Lung (tissue), 12 donors: Measurements from ENCODE around the gene SFXN2. TPM values are rescaled to one million over a fixed set of nuclear protein-coding genes. Genes with fewer than 3 reads are reported as not detected.

Experiments
- ATAC-seq: fragments of 200-7000 bp; cut with Tn5 transposase; one replicate; pipeline ENCODE4 v1.9.1; 2020; ENCODE audit warnings: moderate number of reproducible peaks; ENCODE audit not compliant: insufficient read depth, low FRiP score
- DNase-seq, 3 donors: peaks; one replicate each; pipeline ENCODE4 v3.0.0-alpha.2; 2013 to 2017
- H3K27ac ChIP-seq, 2 donors: one replicate each; pipeline ENCODE4 v1.5.1; 2013; ENCODE audit warnings: mild to moderate bottlenecking in 2 of 2, moderate library complexity in 2 of 2, control low read depth in 1 of 2, inconsistent platforms in 1 of 2, low read depth in 1 of 2, low read length in 1 of 2
- H3K27me3 ChIP-seq, 3 donors: one replicate each; pipeline ENCODE4 v1.5.1; 2013; ENCODE audit warnings: low read length in 2 of 3; ENCODE audit not compliant: control insufficient read depth in 3 of 3, insufficient read depth in 3 of 3
- H3K36me3 ChIP-seq, 4 donors: one replicate each; pipeline ENCODE4 v1.5.1; 2013; ENCODE audit warnings: low read length in 4 of 4, mild to moderate bottlenecking in 1 of 4, moderate library complexity in 1 of 4; ENCODE audit not compliant: control insufficient read depth in 4 of 4, insufficient read depth in 4 of 4
- H3K4me1 ChIP-seq, 5 donors: one replicate each; pipeline ENCODE4 v1.5.1; 2013; ENCODE audit warnings: low read length in 5 of 5, mild to moderate bottlenecking in 2 of 5, moderate library complexity in 1 of 5; ENCODE audit not compliant: control insufficient read depth in 5 of 5, insufficient read depth in 5 of 5
- H3K4me3 ChIP-seq: one replicate; pipeline ENCODE4 v1.5.1; 2013; ENCODE audit warnings: mild to moderate bottlenecking, control low read depth, moderate library complexity
- H3K9ac ChIP-seq, 2 donors: one replicate each; pipeline ENCODE4 v1.5.1; 2013; ENCODE audit warnings: low read length in 2 of 2, control low read depth in 1 of 2; ENCODE audit not compliant: insufficient read depth in 1 of 2
- H3K9me3 ChIP-seq, 4 donors: one replicate each; pipeline ENCODE4 v1.5.1; 2013; ENCODE audit warnings: low read length in 3 of 4, mild to moderate bottlenecking in 1 of 4, moderate library complexity in 1 of 4; ENCODE audit not compliant: control insufficient read depth in 4 of 4, insufficient read depth in 3 of 4
- WGBS, 2 donors: extraction: QIAGEN DNeasy Blood & Tissue Kit; methylation state at CpG; one replicate each; pipeline ENCODE4 v1.1.7; 2013; 5-methylcytosine and 5-hydroxymethylcytosine counted together
- polyA plus RNA-seq, 2 donors: library from polyadenylated mRNA; stranded (reverse); fragments of 200-250 nt; gene quantifications; one replicate each; pipeline ENCODE4 v1.2.1, GENCODE V29; 2013
- total RNA-seq, 2 donors: library from RNA; depleted of rRNA in 1 of 2; stranded (reverse); fragments of >200 nt in 1 of 2; gene quantifications; one replicate each; pipeline ENCODE4 v1.2.1, GENCODE V29; 2014 to 2021
- TF ChIP-seq, protein P1 (sequence below): IDR thresholded peaks from 2 replicates; pipeline ENCODE4 v1.5.1; 2012; ENCODE audit warnings: mild to moderate bottlenecking; ENCODE audit errors: control extremely low read depth, extremely low read depth
- donor health status: control.
- donor health status: control.
- donor health status: Bipolar disorder and iron deficiency.
- donor health status: healthy.
- donor health status: DM: yes; HTN: yes; CAD: no.

The SFXN2 gene
- total and polyA plus RNA-seq, 4 donors = 10.8 to 27.0 (median 14.0) TPM

DNA sequence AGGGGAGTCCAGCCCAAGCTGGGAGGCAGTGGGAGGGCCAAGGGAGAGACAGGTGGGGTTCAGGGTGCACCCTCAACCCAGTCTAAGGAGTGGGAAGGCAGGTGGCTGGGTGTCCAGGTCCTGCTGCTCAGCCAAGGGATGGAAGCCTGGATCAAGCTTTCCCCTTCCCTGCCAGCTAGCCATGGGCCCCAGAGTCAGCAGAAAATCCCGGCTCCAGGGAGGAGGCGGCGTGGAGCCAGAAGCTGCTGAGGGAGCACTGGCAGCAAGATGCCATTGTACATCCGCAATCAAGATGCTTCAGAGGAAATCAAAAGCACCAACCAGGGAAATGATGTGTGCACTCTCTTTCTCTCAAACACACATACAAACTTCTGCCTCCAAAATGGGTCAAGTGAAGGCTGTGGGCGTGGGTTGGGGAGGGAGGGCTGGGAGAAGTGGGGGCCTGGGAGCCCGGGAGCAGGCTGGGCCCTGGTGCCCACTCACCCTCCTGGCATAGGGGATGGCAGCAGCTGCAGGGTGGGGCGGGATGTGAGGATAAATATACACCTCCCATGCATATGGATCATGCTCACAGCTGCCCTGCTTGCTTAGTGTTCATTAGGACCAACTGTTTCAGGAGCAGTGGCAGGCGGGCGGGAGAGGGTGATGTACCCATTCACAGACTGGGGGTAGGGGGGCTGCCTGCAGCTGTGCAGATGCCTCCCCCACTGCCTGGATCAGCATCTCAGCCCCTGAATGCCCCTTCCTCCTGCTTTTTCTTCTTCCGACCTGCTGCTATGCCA, 45.9 kb upstream of the SFXN2 start:
- ATAC-seq (no peak), DNase-seq (no peak)
- Histone ChIP-seq H3K9me3 (no peaks in the 10 kb centered on the region), H3K27ac (peak overlapping the region; percentile 62 to 82), H3K9ac (no peak overlapping the region), H3K4me1 (peaks cover 0 to 22% (median 8%) of the 10 kb centered on the region in 5 donors), H3K4me3 (no peak overlapping the region), H3K27me3 (no peaks in the 10 kb centered on the region), H3K36me3 (no peaks in the 10 kb centered on the region)
- TF ChIP-seq, protein P1, sequence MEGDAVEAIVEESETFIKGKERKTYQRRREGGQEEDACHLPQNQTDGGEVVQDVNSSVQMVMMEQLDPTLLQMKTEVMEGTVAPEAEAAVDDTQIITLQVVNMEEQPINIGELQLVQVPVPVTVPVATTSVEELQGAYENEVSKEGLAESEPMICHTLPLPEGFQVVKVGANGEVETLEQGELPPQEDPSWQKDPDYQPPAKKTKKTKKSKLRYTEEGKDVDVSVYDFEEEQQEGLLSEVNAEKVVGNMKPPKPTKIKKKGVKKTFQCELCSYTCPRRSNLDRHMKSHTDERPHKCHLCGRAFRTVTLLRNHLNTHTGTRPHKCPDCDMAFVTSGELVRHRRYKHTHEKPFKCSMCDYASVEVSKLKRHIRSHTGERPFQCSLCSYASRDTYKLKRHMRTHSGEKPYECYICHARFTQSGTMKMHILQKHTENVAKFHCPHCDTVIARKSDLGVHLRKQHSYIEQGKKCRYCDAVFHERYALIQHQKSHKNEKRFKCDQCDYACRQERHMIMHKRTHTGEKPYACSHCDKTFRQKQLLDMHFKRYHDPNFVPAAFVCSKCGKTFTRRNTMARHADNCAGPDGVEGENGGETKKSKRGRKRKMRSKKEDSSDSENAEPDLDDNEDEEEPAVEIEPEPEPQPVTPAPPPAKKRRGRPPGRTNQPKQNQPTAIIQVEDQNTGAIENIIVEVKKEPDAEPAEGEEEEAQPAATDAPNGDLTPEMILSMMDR = no peak
- 78 to 93% methylated on average over 10 of the region's 10 CpGs for WGBS, 2 donors

DNA sequence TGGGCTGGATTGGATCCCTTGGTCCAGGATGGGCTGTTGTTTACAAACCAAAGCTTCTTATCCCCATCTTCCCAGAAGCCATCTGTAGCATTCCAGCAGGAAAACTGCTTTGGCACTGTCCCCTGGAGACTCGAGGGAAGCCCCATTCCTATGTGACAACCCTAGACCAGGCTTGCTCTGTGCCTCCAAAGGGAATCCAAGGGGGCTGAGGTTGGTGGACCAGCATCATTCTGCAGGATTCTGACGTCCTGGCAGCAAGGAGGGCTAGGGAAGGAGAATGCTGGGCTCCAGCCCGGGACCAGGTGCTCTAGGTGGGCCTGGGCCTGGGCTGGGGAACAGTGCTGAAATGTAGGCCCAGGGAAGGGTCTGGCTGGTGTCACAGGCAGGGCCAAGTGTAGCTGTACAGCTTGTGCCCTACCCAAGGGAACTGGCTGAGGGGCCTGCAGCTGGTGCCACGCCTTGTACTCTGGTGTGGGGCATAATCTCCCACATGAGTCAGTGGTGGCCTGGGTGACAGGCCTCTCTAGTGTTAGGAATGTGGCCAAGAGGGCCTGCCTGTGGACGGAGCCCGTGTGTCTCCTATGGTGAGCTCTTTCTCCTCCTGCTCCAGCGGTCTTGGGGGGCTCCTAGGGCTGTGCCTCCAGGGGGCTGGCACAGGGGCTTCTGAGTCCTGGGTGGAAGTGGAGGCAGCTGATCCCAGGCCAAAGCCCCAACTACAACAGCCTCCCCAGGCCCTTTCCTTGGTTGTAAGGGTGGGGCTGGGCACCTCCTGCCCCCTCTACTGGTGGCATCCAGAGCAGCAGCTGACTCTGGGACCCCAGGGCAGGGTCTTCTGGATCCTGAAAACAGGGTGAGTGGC, 45.0 kb upstream of the SFXN2 start:
- peak; percentile 82 for ATAC-seq
- H3K27ac ChIP-seq = peak overlapping the region; percentile 64 to 82
- TF ChIP-seq, protein P1 = no peak
- no peak overlapping the region for H3K4me3 ChIP-seq
- no peak overlapping the region for H3K9ac ChIP-seq
- H3K27me3 ChIP-seq = no peaks in the 10 kb centered on the region
- no peak for DNase-seq
- WGBS, 2 donors = 63 to 79% methylated on average over 7 of the region's 7 CpGs
- H3K9me3 ChIP-seq = no peaks in the 10 kb centered on the region
- peaks cover 3 to 31% (median 17%) of the 10 kb centered on the region in 5 donors for H3K4me1 ChIP-seq
- no peaks in the 10 kb centered on the region for H3K36me3 ChIP-seq

DNA sequence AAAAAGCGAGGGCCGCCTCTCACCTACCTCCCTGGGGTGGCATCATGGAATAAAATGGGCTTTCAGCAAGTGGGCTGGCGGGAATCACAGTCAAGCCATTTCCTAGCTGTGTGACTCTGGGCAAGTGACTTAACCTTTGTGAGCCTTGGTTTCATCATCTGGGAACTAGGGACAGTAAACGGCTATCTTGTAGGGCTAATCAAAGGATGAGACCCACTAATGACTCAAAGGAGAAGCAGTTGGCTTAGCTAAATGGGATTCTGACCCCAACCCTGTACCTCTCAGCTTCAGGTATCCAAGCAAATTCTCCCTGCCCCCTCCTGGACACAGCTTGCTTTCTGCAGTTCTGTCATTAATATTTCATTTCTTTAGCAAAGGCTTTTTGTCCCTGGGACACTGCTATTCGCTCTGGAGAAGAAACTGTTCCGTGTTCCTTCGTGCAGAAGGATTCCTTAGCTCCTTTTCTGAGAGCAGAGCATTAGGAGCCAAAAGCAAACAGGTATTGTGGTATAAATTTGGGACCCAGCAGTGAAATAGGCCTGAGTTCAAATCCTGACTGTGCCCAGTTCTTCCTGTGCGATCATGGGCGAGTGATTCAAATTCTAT, 44.3 kb upstream of the SFXN2 start:
- Histone ChIP-seq H3K27ac (peak overlapping the region; percentile 64 to 82), H3K36me3 (no peaks in the 10 kb centered on the region), H3K9ac (no peak overlapping the region), H3K9me3 (no peaks in the 10 kb centered on the region), H3K4me3 (no peak overlapping the region), H3K27me3 (no peaks in the 10 kb centered on the region), H3K4me1 (peaks cover 10 to 39% (median 25%) of the 10 kb centered on the region in 5 donors)
- WGBS, 2 donors = 88 to 93% methylated on average over 9 of the region's 9 CpGs
- no peak for DNase-seq
- TF ChIP-seq, protein P1 = no peak
- ATAC-seq = no peak
